OCI-M1 (cell line): ENCODE measurements around the gene SERPINB12.

ENCODE experiments used
- DNase-seq: peaks from one replicate; lab custom pipeline; 2025; lab: John Stamatoyannopoulos, UW

Gene SERPINB12, protein sequence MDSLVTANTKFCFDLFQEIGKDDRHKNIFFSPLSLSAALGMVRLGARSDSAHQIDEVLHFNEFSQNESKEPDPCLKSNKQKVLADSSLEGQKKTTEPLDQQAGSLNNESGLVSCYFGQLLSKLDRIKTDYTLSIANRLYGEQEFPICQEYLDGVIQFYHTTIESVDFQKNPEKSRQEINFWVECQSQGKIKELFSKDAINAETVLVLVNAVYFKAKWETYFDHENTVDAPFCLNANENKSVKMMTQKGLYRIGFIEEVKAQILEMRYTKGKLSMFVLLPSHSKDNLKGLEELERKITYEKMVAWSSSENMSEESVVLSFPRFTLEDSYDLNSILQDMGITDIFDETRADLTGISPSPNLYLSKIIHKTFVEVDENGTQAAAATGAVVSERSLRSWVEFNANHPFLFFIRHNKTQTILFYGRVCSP

GRCh38 chr18:63542069-63542468 lies at the start of gene SERPINB12:
Gene SERPINB12 (plus strand): TSS chr18:63542369. CDS start chr18:63556160, 13,791 bp downstream.
- peak; percentile 22 for DNase-seq

- no peak for DNase-seq
Measured at GRCh38 chr18:63492851-63493250, 49.3 kb upstream of the SERPINB12 start.

DNA sequence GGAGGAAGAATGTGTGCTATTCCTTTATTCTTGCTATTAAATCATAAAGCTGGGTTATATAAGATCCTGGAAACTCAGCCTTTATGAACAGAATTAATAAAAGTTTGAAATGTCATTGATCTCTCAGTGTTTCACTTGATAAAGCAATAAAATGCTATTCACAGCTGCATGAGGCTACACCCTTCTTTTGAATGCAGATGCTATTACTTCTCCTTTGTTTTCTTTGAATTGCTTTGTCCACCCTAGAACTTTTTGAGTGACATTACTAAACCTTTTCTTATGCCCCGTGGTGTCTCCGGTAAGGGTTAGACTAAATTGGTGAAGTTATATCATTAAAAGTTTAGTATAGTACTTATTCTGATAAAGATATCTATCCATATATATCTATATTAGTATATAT lies 46.5 kb upstream of the SERPINB12 start:
- no peak for DNase-seq

DNA sequence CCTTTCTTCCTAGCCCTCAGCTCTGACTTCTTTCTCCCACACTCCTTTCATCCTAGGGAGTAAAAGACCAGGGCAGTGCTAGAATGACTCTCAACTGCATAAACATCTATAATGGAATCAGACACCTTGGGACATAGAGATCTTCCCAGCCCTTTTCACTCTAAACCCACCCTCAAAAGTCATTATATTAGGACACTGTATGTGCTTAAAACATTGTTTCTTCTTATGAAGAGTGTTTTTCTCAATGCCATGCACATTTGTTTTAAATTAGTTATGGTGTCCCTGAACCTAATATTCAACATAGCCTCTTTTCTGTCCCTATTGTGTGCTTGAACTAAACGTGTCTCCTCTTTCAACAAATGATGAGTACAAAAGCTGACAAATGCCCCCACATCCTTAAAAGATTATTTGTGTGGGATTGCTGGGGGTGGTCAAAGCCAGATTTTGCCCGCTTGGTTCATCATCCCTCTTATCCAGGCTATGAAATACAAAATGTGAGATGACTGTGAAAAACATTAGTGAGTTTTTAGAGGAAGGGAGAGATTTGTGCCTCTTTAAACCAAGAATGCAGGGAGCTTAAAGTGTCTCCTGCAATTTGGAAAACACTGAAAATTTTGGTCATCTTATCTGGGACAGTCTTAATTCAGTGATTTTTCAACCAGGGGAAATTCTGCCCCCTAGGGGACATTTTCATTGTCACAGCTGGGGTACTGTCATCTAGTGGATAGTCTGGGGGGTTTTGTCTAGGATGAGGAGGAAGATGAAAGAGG lies 36.4 kb upstream of the SERPINB12 start:
- DNase-seq: peak; percentile 74

DNA sequence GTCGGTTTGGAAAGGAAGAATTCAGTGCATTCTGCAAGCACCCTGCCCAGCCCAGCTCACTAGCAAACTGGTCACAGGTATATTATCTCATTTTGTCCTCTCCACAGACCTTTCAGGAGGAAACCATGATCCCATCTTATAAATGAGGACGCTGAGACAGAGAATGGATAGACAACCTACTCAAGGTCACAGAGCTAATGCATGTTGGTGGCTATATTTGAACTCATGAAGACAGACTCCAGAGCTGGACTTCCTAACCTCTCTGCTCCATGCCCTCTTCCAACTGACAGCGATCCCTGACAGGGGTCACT lies 35.9 kb upstream of the SERPINB12 start:
- DNase-seq: no peak

DNA sequence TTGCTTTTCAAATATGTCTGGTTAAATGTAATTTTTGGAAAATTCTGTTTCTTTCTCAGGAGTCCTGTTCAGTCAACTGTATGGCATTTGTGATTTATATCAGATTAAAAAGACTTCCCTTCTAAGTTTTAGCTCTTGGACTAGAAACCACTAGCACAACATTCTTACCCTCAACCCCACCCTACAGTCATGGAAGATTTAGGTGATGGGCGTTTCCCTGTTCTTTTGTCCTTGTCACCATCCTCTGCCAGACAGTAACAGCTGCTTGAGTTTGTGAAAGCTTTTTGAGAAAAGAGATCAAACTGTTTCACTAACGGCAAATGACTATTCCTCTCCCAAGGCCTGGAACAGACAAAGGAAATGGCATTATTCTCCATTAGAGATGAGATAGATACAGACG lies 33.6 kb upstream of the SERPINB12 start:
- peak; percentile 53 for DNase-seq

GRCh38 chr18:63511285-63511684 lies 30.9 kb upstream of the SERPINB12 start:
- DNase-seq: peak; percentile 82

DNA sequence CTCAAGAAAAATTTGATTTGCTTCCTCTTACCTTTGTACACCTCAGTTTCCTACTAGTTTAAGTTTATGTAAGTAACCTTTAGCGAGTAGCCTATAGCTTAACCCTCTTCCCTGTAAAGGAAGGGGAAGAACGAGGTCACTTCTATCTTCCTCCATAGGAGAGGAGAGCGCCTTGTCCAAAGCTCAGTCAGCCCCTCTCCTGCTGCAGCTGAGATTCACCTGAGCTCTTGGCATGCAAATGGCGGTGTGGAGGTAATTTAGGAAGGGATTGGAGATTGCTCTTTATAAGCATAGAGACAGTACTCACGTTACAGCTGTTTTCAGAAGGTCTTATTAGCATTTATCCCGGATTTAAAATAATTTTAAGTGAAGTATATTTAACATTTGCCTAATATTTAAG lies 27.8 kb upstream of the SERPINB12 start:
- DNase-seq: no peak

- no peak for DNase-seq
Measured at GRCh38 chr18:63514888-63515678, 27.1 kb upstream of the SERPINB12 start.

- no peak for DNase-seq
Measured at GRCh38 chr18:63515801-63516200, 26.4 kb upstream of the SERPINB12 start.

GRCh38 chr18:63518178-63519012 lies 23.8 kb upstream of the SERPINB12 start:
- DNase-seq: peak; percentile 88

GRCh38 chr18:63520053-63520685 lies 22.0 kb upstream of the SERPINB12 start:
- no peak for DNase-seq

DNA sequence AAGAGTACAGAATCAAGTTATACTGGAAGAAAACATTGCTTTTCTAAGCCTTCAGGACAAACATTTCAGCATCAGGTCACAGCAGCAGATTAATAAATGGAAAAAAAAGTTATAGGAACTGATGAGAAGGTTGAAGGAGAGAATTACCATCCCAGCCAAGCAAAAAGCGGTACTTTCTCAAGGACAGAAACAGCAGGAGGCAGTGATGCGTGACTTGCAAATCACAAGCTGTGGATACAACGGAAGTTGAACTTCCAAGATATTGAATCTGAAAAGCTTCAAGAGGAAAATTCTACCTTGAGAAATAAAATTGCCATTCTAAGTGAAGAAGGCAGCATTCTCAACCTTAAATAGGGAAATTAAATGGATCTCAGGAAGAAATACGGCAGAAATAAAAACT lies 18.5 kb upstream of the SERPINB12 start:
- DNase-seq: no peak

- no peak for DNase-seq
Measured at GRCh38 chr18:63527251-63527650, 14.9 kb upstream of the SERPINB12 start.

DNA sequence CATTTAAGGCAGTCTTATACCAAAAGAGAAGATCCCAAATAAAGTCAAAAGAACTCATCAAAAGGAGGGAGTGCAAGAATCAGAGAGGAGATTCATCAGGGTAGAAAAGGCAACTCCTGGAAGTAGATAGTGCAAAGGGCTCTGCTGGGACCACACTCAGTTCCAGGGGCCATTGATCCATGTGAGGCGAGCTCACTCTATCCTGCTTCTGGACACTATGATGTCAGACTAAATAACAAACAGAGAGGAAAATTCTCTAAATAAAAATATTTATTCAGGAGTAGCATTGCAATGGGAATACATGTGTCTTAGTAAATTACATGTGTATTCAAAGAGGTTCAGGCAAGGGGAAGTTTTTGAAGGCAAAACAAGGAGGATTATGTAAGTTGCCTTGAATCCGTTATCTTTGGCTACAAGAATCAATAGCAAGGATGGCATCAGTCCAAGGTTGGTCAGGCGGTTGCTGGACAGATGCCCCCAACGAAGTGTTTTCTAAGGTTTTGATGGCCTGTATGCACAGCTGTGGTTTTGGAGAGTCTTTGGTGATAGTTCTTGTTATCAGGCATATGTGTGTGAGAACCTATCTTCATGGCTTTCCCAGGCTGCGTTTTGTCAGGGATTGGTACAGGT lies 13.2 kb upstream of the SERPINB12 start:
- DNase-seq: peak; percentile 62

DNA sequence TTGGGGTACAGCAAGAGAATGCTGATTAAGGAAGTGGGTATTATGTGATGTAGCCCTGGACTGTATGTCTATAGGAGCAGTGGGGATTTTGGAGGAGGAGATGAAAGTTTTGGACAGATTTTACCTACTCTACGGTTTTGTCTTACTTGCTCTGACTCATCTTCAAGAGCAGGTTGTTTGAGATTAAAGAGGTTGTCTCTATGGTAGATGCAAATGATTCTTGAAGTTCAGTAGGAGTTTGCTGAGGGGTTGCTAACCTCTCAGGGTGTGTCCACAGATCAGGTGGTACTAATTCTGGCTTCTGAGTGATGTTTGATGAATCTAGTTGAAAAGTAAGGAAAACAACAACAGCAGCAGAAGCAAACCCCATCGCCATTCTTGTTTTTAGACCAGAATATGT lies 9.7 kb upstream of the SERPINB12 start:
- DNase-seq: no peak

DNA sequence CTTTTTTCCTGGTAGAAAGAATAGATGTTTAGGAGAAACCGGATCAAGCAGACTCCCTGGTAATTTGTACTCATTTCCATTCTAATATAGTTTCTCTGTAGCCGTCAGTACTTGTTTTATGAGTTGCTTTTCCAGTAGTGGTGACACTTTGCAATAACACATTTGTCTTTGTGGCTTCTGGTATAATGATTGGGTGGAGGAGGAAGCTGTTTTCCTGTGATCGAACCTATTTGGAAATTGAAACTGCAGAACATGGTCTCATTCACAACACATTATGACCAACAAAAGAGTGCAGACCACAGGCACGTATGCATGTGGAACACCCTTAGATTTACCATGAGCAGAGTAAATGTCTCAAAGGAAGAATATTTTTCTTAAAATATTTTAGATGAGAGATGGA lies 7.6 kb upstream of the SERPINB12 start:
- DNase-seq: peak; percentile 28

DNA sequence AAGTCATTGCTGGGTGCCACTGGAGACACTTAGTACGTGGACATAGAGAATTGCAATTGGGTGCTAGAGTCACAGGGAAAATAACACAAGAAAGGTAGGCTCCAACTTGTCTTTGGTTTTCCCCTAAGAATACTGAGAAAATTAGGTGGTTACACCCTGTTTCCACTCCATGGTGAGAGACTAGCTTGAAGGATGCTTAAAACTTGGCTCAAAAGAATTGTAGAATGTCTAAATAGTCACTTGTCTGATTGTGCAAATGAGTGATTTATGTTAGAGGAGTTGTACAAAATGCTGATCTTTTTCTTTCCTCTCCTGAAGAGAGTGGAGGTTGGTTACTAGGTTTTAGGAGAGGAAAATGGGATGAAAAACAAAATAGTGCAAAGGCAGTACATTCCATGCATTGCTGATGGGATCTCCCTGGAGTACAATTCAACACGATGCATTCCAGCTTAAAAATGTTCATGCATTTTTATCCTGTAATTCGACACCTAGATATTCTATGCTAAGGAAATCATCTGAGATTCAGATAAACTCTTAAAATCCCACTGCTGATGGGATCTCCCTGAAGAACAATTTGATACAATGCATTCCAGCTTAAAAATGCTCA lies 2.2 kb upstream of the SERPINB12 start:
- no peak for DNase-seq

- no peak for DNase-seq
Measured at GRCh38 chr18:63544017-63544416, 1.8 kb downstream of the SERPINB12 start.

DNA sequence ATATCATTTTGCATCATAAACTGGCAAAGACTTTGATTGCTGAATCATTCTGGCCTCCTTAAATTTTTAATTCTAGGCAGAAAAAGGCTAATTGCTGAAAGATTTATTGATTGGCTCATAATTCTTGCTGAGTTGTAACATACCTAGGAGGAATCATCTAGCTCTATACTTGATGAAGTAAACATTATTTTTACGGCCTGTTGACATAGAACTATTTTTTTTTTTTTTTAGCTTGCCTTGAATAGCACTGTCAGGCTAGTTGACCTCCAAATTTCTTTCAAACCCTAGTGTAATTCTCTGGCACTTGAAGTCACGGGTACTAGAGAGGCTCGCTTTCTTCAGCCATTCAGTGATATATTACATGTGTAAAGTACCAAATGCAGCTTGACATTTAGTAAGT lies 2.8 kb downstream of the SERPINB12 start:
- DNase-seq: no peak
